ENCODE measurements around the gene GDF15.
"Not testable (repeated sequence)": the region's sequence is repeated elsewhere in the genome, so short reads cannot be mapped to it uniquely, and the experiment has no call there.

The GDF15 gene

GRCh38 chr19:18392417-18392816 is 6.5 kb downstream of the GDF15 start:
- DNase-seq (ENCODE audit: low spot score) = peak; percentile 48

- DNase-seq (ENCODE audit: low spot score) = no peak
These were observed 7.0 kb downstream of the GDF15 start for GRCh38 chr19:18392926-18393325.

- no peak for DNase-seq (ENCODE audit: low spot score)
These were observed 7.9 kb downstream of the GDF15 start for GRCh38 chr19:18393836-18394235.

- no peak for DNase-seq (ENCODE audit: low spot score)
These were observed 10.7 kb downstream of the GDF15 start for GRCh38 chr19:18396471-18397241.

- no peak for DNase-seq (ENCODE audit: low spot score)
These were observed 11.6 kb downstream of the GDF15 start, which contains the start of gene LRRC25 for GRCh38 chr19:18397242-18398202. Gene LRRC25 (minus strand): TSS chr19:18397622. CDS start chr19:18396963, 659 bp downstream.

- DNase-seq (ENCODE audit: low spot score) = no peak
These were observed 13.1 kb downstream of the GDF15 start for GRCh38 chr19:18399008-18399407.

GRCh38 chr19:18401580-18402112 is 15.7 kb downstream of the GDF15 start:
- peak; percentile 72 for DNase-seq (ENCODE audit: low spot score)

- not testable (repeated sequence) for DNase-seq (ENCODE audit: low spot score)
These were observed 16.7 kb downstream of the GDF15 start for GRCh38 chr19:18402455-18403248.

GRCh38 chr19:18405754-18406153 is 19.8 kb downstream of the GDF15 start:
- not testable (repeated sequence) for DNase-seq (ENCODE audit: low spot score)

- no peak for DNase-seq (ENCODE audit: low spot score)
These were observed 20.8 kb downstream of the GDF15 start for GRCh38 chr19:18406749-18407148.

GRCh38 chr19:18408053-18408476 is 22.1 kb downstream of the GDF15 start:
- no peak for DNase-seq (ENCODE audit: low spot score)

GRCh38 chr19:18412610-18413239 is 26.8 kb downstream of the GDF15 start:
- DNase-seq (ENCODE audit: low spot score) = no peak

- DNase-seq (ENCODE audit: low spot score) = no peak
These were observed 28.7 kb downstream of the GDF15 start for GRCh38 chr19:18414504-18415177.

GRCh38 chr19:18415178-18415867 is 29.4 kb downstream of the GDF15 start:
- no peak for DNase-seq (ENCODE audit: low spot score)

- no peak for DNase-seq (ENCODE audit: low spot score)
These were observed 30.9 kb downstream of the GDF15 start for GRCh38 chr19:18416778-18417249.

- DNase-seq (ENCODE audit: low spot score) = no peak
These were observed 31.5 kb downstream of the GDF15 start for GRCh38 chr19:18417250-18418028.

GRCh38 chr19:18418029-18418482 is 32.1 kb downstream of the GDF15 start:
- no peak for DNase-seq (ENCODE audit: low spot score)

GRCh38 chr19:18418483-18419194 is 32.7 kb downstream of the GDF15 start:
- DNase-seq (ENCODE audit: low spot score) = peak; percentile 3
